Activated naive CD4-positive, alpha-beta T cell treated with anti-CD3 and anti-CD28 coated beads, Interleukin-2, amount 10 ng/mL, durations not matched to agents 7 days and 5 days (primary cell): ENCODE data around the gene C2orf78.

Experiments used
- CTCF ChIA-PET: fragments of 350-600 bp; sonication (Branson Sonifier 250); formaldehyde crosslinking; loops from one replicate; lab custom pipeline; 2021; ENCODE audit warnings: antibody characterized with exemption; lab: Charles Lee
- DNase-seq: peaks from one replicate; pipeline ENCODE4 v3.0.0-alpha.2; 2020
- H3K27ac Mint-ChIP-seq: one replicate; pipeline ENCODE4 v1.8.0; 2021; ENCODE audit warnings: mild to moderate bottlenecking, moderate library complexity, mixed read lengths
- H3K27me3 Mint-ChIP-seq: one replicate; pipeline ENCODE4 v1.8.0; 2021; ENCODE audit warnings: mild to moderate bottlenecking, mixed read lengths
- H3K36me3 Mint-ChIP-seq: one replicate; pipeline ENCODE4 v1.8.0; 2021; ENCODE audit warnings: mixed read lengths
- H3K4me1 Mint-ChIP-seq: one replicate; pipeline ENCODE4 v1.8.0; 2021; ENCODE audit warnings: mixed read lengths
- H3K4me3 Mint-ChIP-seq: one replicate; pipeline ENCODE4 v1.8.0; 2021; ENCODE audit warnings: mild to moderate bottlenecking, moderate library complexity, mixed read lengths
- H3K9me3 Mint-ChIP-seq: one replicate; pipeline ENCODE4 v1.8.0; 2021; ENCODE audit warnings: mixed read lengths

Gene C2orf78

DNA sequence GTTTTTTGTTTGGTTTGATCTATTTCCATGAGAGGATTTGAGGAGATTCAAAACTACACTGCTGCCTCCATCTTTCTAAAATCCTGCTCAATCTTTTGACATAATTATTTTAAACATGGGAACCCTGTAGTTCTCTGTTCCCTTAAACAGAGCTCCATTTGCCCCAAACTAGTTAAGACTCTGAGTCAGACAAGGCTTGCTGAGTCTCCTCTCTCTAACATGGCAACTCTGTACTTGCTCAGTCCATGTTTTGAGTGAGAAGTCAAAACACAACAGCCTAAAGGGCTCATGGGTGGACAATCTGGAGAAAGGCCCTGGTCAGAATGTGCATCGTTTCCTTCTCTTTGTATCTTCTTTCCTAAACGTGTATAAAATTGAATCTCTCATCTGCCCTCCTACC lies 37.7 kb downstream of the C2orf78 start:
- no peaks in the 10 kb centered on the region for H3K9me3 Mint-ChIP-seq
- no peak overlapping the region for H3K4me3 Mint-ChIP-seq
- peaks cover 7% of the 10 kb centered on the region for H3K27me3 Mint-ChIP-seq
- CTCF ChIA-PET, result interaction anchor here (0.6 to 3.7 kb wide), 11 partner anchors 9 to 523 kb away, joined by 3 to 34 read pairs (median 4); partner anchors contain the start of gene BOLA3
- H3K4me1 Mint-ChIP-seq, result no peaks in the 10 kb centered on the region
- no peak overlapping the region for H3K27ac Mint-ChIP-seq
- H3K36me3 Mint-ChIP-seq, result no peaks in the 10 kb centered on the region
- DNase-seq, result no peak

DNA sequence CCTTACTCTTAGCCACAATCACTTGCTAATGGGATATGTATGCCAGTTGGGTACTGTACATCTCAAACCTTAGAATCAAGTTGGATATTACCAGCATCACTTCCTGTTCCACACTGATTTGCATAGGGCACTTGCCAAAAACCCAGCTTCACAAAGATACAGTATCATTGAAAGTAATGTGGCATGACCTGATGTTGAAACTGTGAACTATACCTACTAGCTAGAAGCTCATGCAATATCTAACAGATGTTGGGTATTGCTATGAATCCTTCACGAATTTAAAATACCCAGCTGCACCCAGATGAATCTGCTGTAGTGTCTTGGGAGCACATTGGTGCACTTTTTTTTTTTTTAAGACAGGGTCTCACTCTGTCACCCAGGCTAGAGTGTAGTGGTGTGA lies 38.3 kb downstream of the C2orf78 start:
- no peaks in the 10 kb centered on the region for H3K36me3 Mint-ChIP-seq
- peaks cover 7% of the 10 kb centered on the region for H3K27me3 Mint-ChIP-seq
- DNase-seq, result no peak
- H3K4me1 Mint-ChIP-seq, result peaks cover under 1% of the 10 kb centered on the region
- H3K9me3 Mint-ChIP-seq, result no peaks in the 10 kb centered on the region
- CTCF ChIA-PET, result interaction anchor here (0.6 to 3.7 kb wide), 11 partner anchors 37 to 767 kb away, joined by 3 to 34 read pairs (median 5); partner anchors contain the start of gene BOLA3
- H3K4me3 Mint-ChIP-seq, result no peak overlapping the region
- no peak overlapping the region for H3K27ac Mint-ChIP-seq

DNA sequence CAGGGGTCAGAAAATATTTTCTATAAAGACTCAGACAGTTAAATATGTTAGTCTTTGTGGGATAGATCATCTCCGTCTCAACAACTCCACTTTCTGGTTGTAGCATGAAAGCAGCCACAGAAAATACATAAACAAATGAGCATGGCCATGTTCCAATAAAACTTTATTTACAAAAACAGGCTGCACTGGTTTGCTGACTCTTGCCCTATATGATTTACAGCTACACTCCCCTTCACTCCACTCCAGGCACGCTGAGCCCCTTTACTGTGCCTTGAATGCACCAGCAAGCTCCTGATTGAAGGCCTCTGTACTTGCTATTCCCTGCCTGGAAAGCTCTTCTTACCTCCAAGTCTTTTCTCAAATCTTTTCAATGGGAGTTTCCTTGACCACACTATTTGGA lies 39.0 kb downstream of the C2orf78 start:
- H3K36me3 Mint-ChIP-seq, result no peaks in the 10 kb centered on the region
- CTCF ChIA-PET, result interaction anchor here (0.8 to 3.7 kb wide), 11 partner anchors 85 to 512 kb away, joined by 4 to 34 read pairs (median 6); partner anchors contain the start of gene BOLA3
- peak overlapping the region; percentile 12 for H3K27ac Mint-ChIP-seq
- peaks cover 7% of the 10 kb centered on the region for H3K27me3 Mint-ChIP-seq
- peaks cover 7% of the 10 kb centered on the region for H3K4me1 Mint-ChIP-seq
- no peaks in the 10 kb centered on the region for H3K9me3 Mint-ChIP-seq
- no peak for DNase-seq
- no peak overlapping the region for H3K4me3 Mint-ChIP-seq

DNA sequence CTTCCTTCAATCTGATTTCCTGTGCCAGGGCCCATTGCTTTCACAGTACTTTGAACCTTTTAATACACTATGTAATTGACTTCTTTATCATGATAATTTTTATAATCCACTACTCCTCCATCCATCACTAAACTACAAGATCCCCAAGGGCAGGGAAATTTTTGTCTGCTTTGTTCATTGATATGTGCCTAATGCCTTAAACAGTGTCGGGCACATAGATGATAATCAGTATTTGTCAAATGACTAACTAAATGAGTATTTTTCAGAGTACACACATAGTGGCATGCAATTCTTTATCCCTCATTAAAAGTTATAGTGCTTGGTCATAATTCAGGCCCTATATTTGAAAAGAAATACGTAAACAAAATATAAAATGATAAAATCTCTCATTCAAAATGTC lies 39.4 kb downstream of the C2orf78 start:
- Mint-ChIP-seq H3K27me3 (peaks cover 7% of the 10 kb centered on the region), H3K4me3 (no peak overlapping the region), H3K27ac (no peak overlapping the region), H3K9me3 (no peaks in the 10 kb centered on the region), H3K4me1 (peaks cover 10% of the 10 kb centered on the region), H3K36me3 (no peaks in the 10 kb centered on the region)
- DNase-seq, result no peak
- CTCF ChIA-PET, result interaction anchor here (0.8 to 3.7 kb wide), 23 partner anchors 8 to 576 kb away, joined by 3 to 34 read pairs (median 6); partner anchors contain the start of gene BOLA3

DNA sequence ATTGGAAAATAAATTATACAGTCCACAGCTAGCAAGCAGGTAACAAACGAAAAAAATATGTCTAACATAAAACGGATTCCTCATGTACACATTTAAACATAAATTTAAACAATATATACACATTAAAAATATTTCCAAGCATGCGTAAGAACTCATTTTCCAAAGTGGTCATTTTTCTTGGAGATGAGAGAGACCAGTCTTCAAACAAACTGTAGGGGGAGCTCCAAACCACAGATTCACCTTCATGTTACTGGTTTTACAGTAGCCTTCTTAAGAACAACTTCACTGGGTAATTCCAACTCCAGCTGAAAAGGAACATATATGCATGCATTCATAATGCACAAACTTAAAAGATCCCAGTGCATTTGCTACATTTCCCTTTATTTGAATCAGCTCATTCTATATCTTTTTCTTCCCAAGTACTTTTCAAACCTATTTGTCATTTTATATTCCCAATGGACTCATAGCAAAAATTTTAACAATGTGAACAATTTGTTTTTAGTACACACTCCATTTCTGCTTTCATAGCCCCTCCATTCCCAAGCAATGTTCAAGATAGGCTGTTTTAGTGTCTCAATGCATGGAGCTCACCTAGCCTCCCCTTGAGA lies 40.0 kb downstream of the C2orf78 start:
- Mint-ChIP-seq H3K4me3 (no peak overlapping the region), H3K9me3 (no peaks in the 10 kb centered on the region), H3K27me3 (peaks cover 7% of the 10 kb centered on the region), H3K27ac (no peak overlapping the region), H3K4me1 (peaks cover 14% of the 10 kb centered on the region), H3K36me3 (peaks cover 2% of the 10 kb centered on the region)
- peak; percentile 43 for DNase-seq
- CTCF ChIA-PET, result interaction anchor here (0.6 to 5.5 kb wide), 36 partner anchors 8 to 575 kb away, joined by 3 to 50 read pairs (median 4); partner anchors contain the start of gene BOLA3

DNA sequence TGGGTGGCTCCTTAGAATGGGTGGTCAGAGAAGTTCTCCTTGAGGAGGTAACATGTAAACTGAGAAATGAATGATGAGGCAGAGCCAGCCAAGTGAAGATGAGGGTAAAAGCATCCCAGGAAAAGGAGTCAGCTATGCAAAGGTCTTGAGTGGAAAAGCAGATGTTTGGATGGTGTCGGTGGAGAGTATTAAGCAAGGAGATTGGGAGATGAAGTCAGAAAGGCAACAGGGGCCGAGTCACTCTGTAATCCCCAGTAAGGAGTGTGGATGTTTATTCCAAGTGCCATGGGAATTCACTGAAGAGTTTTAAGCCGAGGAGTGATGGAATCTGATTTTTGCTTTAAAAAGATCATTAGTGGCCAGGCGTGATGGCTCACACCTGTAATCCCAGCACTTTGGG lies 41.4 kb downstream of the C2orf78 start:
- Mint-ChIP-seq H3K4me3 (no peak overlapping the region), H3K4me1 (peaks cover 26% of the 10 kb centered on the region)

DNA sequence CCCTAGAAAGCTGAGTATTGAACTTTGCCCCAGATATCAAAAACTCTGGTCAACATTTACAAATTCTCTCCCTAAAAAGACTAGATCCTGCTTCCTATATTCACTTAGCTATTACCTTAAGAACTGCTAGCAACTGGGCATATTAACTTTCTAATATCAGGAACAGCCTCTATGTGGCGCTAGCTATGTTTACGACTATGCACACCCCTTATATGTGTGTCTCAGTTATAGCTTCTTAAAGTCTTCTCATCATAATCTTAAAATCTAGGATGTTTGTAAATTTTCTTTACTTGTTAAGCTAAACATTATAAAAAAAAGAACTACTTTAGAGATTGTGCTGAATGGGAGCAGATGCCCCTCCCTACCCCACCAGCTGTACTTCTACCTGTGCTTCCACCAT lies 43.0 kb downstream of the C2orf78 start:
- peaks cover 33% of the 10 kb centered on the region for H3K4me1 Mint-ChIP-seq

More for the DNA sequence above, 41.4 kb downstream of the C2orf78 start:
- Mint-ChIP-seq H3K36me3 (peaks cover 2% of the 10 kb centered on the region), H3K27ac (no peak overlapping the region), H3K9me3 (no peaks in the 10 kb centered on the region), H3K27me3 (peaks cover 4% of the 10 kb centered on the region)
- CTCF ChIA-PET, result interaction anchor here (0.9 to 5.5 kb wide), 12 partner anchors 10 to 510 kb away, joined by 3 to 50 read pairs (median 7); partner anchors contain the start of gene BOLA3
- DNase-seq, result no peak

DNA sequence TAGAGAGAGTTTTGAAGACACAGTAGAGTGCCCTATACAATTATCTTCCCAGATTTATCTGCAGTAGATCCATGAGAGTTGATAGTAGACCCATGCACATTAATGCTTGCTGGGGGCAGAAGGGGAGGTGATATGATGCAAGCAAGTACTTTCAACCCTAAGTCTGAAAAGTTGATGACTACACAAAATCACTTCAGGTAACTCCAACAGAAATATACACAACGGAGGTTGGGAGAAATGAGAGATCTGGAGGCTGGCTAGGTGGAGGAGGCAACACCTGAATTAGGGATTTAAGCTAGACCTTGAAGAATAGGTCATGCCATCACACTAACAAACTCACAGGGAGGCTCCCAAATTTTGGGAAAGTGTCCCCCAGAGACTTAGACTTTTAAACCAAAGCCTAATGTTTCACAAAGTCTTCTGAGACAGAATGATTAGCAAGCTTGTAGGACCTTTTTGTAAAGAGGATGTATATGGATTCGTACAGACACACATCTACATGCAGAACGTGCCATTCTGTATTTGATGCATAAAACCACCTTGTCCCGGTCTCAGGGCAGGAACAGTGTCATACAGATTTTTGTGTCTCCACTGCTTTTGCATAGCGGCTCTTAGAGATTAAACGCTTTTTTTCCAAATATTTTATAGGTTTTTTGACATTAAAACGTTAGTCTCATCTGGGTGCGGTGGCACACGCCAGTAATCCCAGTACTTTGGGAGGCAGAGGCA lies 43.8 kb downstream of the C2orf78 start:
- Mint-ChIP-seq H3K36me3 (peaks cover 22% of the 10 kb centered on the region), H3K9me3 (peaks cover 5% of the 10 kb centered on the region), H3K4me1 (peaks cover 39% of the 10 kb centered on the region), H3K27ac (peak overlapping the region; percentile 94), H3K27me3 (peaks cover 4% of the 10 kb centered on the region), H3K4me3 (peak overlapping the region; percentile 91)
- CTCF ChIA-PET, result interaction anchor here (0.7 to 5.5 kb wide), 28 partner anchors 18 to 713 kb away, joined by 3 to 50 read pairs (median 4); partner anchors contain the start of genes BOLA3 and MOB1A
- no peak for DNase-seq

More for the DNA sequence above, 43.0 kb downstream of the C2orf78 start:
- peaks cover 4% of the 10 kb centered on the region for H3K27me3 Mint-ChIP-seq
- CTCF ChIA-PET, result interaction anchor here (0.6 to 5.5 kb wide), 35 partner anchors 11 to 564 kb away, joined by 3 to 50 read pairs (median 4); partner anchors contain the start of genes BOLA3 and MOB1A
- peak overlapping the region; percentile 67 for H3K4me3 Mint-ChIP-seq
- DNase-seq, result no peak
- H3K9me3 Mint-ChIP-seq, result no peaks in the 10 kb centered on the region
- no peak overlapping the region for H3K27ac Mint-ChIP-seq
- peaks cover 14% of the 10 kb centered on the region for H3K36me3 Mint-ChIP-seq

DNA sequence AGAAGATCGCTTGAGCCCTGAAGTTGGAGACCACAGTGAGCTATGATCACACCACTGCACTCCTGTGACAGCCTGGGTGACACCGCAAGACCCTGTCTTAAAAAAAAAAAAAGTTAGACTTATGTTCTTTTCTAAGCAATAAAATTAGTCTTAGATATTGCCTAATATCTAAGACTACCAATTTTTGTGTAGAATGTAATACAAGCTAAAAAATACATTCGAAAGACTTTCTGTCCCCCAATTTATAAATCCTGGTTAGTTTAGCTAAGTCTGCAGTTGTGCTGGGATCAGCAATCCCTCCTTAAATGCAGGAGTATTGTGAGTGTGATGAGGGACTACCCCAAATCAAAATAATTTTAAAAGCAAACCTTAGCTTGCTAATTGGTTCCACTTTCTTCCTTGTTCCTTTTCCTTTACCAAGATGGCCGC lies 44.4 kb downstream of the C2orf78 start:
- Mint-ChIP-seq H3K4me3 (peak overlapping the region; percentile 91), H3K9me3 (peaks cover 6% of the 10 kb centered on the region), H3K4me1 (peaks cover 40% of the 10 kb centered on the region), H3K27ac (peak overlapping the region; percentile 94), H3K36me3 (peaks cover 26% of the 10 kb centered on the region), H3K27me3 (peaks cover 4% of the 10 kb centered on the region)
- CTCF ChIA-PET, result interaction anchor here (0.6 to 5.5 kb wide), 20 partner anchors 17 to 713 kb away, joined by 3 to 50 read pairs (median 4); partner anchors contain the start of genes BOLA3 and MOB1A
- DNase-seq, result no peak

DNA sequence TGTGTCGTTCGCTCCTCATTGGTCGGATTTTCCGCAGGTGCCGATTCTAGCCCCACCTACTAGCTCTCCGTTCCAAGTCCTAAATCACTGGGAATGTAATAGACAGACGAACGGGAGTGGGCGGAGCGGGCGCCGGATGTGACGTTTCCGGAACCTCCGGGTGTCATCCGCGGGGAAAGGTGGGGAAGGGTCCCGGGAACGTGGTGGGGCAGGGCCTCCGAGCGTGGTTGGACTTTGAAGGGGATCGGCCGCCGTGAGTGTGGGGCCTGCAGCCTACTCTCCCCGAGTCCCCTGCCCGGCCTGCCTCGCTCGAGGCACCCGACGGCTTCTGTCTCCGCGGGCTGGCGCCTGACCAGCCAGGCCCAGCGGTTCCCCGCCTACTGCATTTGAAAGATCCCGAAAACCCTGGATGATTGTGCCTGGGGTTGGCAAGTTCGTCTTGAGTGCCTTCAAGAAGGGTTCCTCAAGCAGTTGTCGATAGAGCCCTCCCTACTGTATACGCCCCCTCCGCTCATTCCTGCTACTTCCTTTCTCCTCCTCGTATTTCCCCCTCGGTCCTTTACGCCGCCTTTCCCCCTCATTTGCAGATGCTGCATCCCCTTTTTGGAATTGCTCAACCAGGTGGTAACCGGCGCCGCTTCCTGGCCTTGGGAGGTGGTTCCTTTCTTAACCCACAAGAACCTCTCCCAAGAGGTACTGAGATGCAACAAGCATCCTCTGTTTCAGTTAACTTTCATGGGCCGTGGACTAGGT lies 45.0 kb downstream of the C2orf78 start, which contains the start of gene STAMBP:
Gene STAMBP, plus strand, starts transcription at position 144 of the 753 bp plus-strand sequence. CDS start 1,896 bp downstream, outside the sequence.
- peak; percentile 97 for DNase-seq
- H3K4me1 Mint-ChIP-seq, result peaks cover 40% of the 10 kb centered on the region
- H3K36me3 Mint-ChIP-seq, result peaks cover 31% of the 10 kb centered on the region
- peak within 1 kb of the TSS; percentile 91 for H3K4me3 Mint-ChIP-seq
- CTCF ChIA-PET, result interaction anchor here (0.6 to 5.5 kb wide), 17 partner anchors 17 to 712 kb away, joined by 3 to 50 read pairs (median 3); partner anchors contain the start of gene BOLA3
- H3K9me3 Mint-ChIP-seq, result peaks cover 6% of the 10 kb centered on the region
- H3K27ac Mint-ChIP-seq, result peak within 1 kb of the TSS; percentile 94
- H3K27me3 Mint-ChIP-seq, result peaks cover 4% of the 10 kb centered on the region

DNA sequence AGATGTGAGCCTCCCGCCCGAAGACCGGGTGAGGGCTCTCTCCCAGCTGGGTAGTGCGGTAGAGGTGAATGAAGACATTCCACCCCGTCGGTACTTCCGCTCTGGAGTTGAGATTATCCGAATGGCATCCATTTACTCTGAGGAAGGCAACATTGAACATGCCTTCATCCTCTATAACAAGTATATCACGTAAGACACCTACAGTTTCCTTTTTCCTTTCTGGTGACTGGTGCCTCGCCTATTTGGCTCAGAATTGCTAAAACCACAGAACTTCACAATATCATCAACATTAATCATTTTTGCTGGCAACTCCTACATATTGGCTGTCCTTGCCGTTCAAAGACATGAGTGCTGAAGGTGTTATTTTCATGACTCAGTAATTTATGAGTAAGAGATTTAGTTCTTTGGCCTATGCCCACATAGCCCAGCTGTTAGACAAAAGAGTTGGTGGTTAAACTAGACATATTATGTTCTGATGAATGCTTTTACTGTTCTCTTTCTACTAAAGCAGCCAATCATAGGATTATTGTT lies 47.0 kb downstream of the C2orf78 start:
- Mint-ChIP-seq H3K4me3 (peak overlapping the region; percentile 8), H3K27ac (peak overlapping the region; percentile 60), H3K4me1 (peaks cover 40% of the 10 kb centered on the region), H3K9me3 (peaks cover 6% of the 10 kb centered on the region), H3K36me3 (peaks cover 42% of the 10 kb centered on the region), H3K27me3 (no peaks in the 10 kb centered on the region)
- DNase-seq, result no peak
- CTCF ChIA-PET, result interaction anchor here (1.4 kb wide), 1 partner anchor 14 kb away, joined by 3 read pairs; no protein-coding TSS in a partner anchor

DNA sequence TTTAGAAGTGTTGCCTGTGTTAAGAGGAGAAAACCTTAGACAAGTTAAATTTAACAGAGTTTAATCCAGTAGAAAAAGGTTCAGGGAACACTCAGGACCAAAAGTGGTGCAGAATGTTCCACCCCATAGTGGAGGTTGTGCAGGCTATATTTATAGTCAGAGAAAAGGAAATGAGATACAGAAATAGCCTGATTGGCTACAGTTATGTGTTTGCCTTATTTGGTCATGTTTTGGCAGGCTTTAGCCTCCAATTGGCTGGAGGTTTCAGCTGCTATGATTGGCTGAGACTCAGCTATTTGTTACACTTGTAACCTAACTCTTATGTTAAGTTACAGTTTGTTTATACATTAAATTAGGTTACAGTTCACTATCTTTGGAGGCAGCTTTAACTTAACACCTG lies 48.9 kb downstream of the C2orf78 start:
- CTCF ChIA-PET, result no interaction called here
- H3K27ac Mint-ChIP-seq, result no peak overlapping the region
- DNase-seq, result no peak
- peaks cover 46% of the 10 kb centered on the region for H3K36me3 Mint-ChIP-seq
- no peak overlapping the region for H3K4me3 Mint-ChIP-seq
- H3K27me3 Mint-ChIP-seq, result no peaks in the 10 kb centered on the region
- peaks cover 6% of the 10 kb centered on the region for H3K9me3 Mint-ChIP-seq
- H3K4me1 Mint-ChIP-seq, result peaks cover 33% of the 10 kb centered on the region
